Brain microvascular endothelial cell (primary cell): Measurements from ENCODE around the gene RAD1.

Experiments
- DNase-seq: peaks from one replicate; pipeline ENCODE4 v3.0.0-alpha.2; 2020
- H3K27ac ChIP-seq: fragments of 250-450 bp; sonication (Bioruptor Pico); 2 replicates; pipeline ENCODE4 v1.5.1; 2020; ENCODE audit warnings: mild to moderate bottlenecking, moderate library complexity
- H3K27me3 ChIP-seq: fragments of 250-450 bp; sonication (Bioruptor Pico); replicated peaks from 2 replicates; pipeline ENCODE4 v1.5.1; 2020; ENCODE audit warnings: mild to moderate bottlenecking
- H3K36me3 ChIP-seq: fragments of 250-450 bp; sonication (Bioruptor Pico); replicated peaks from 2 replicates; pipeline ENCODE4 v1.5.1; 2020; ENCODE audit warnings: mild to moderate bottlenecking
- H3K4me3 ChIP-seq: 2 replicates; pipeline ENCODE4 v1.5.1; 2011; ENCODE audit warnings: low read depth, mild to moderate bottlenecking, control low read depth, low read length, moderate library complexity
- in situ Hi-C: cut with HindIII; loops from 2 replicates; pipeline ENCODE4 v1.10.0; 2017; ENCODE audit warnings: low sequenced_read_pairs, low pct_ligation_motif_present
- TF ChIP-seq, protein P1 (sequence below): IDR thresholded peaks from 2 replicates; pipeline ENCODE4 v1.5.1; 2011; ENCODE audit warnings: low read depth, mild to moderate bottlenecking, moderate library complexity, low read length, control low read depth, inconsistent platforms; ENCODE audit errors: missing control alignments

Gene RAD1

DNA sequence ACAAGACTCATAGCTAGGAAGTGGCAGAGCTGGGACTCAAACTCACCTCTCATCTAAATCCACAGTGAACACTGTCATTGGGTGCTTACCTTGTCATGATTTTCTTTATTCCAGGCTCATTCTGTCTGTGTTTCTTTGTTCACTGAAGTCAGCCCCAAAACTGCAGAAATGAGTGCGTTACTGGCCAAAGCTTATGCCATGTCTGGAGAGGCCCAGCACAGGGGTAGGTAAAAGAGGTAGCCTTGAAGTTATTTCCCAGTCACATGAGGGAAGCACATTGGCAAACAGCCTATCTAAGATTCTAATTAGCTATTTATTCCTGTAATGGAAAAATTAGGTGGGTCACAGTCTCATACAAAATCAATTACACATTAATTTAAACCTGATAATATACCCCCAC, 46.5 kb downstream of the RAD1 start:
- TF ChIP-seq, protein P1, sequence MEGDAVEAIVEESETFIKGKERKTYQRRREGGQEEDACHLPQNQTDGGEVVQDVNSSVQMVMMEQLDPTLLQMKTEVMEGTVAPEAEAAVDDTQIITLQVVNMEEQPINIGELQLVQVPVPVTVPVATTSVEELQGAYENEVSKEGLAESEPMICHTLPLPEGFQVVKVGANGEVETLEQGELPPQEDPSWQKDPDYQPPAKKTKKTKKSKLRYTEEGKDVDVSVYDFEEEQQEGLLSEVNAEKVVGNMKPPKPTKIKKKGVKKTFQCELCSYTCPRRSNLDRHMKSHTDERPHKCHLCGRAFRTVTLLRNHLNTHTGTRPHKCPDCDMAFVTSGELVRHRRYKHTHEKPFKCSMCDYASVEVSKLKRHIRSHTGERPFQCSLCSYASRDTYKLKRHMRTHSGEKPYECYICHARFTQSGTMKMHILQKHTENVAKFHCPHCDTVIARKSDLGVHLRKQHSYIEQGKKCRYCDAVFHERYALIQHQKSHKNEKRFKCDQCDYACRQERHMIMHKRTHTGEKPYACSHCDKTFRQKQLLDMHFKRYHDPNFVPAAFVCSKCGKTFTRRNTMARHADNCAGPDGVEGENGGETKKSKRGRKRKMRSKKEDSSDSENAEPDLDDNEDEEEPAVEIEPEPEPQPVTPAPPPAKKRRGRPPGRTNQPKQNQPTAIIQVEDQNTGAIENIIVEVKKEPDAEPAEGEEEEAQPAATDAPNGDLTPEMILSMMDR = no peak
- Histone ChIP-seq H3K36me3 (no peaks in the 10 kb centered on the region), H3K27ac (no peak overlapping the region), H3K27me3 (no peaks in the 10 kb centered on the region), H3K4me3 (no peak overlapping the region)
- in situ Hi-C loops = no loop called here
- DNase-seq = no peak

DNA sequence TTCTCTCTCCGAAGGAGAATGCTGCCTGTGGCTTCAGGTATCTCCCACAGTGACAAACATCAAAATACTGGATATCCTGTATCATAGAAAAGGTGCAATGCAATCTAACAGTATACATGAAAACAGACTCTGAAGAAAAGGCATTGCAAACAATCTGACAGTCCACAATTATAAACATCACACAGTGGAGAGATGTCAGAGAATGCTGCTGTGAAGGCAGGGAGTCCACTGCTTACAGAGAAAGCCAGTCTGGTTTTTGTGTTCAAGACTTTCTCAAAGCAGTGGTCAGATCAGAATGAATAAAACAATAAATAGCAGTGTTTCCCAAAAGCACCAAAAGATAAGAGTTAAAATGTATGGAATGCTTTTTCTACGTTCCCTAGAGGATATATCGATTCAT, 47.6 kb downstream of the RAD1 start:
- TF ChIP-seq, protein P1 = no peak
- in situ Hi-C loops = no loop called here
- Histone ChIP-seq H3K27me3 (no peaks in the 10 kb centered on the region), H3K27ac (no peak overlapping the region), H3K36me3 (no peaks in the 10 kb centered on the region), H3K4me3 (no peak overlapping the region)
- no peak for DNase-seq

DNA sequence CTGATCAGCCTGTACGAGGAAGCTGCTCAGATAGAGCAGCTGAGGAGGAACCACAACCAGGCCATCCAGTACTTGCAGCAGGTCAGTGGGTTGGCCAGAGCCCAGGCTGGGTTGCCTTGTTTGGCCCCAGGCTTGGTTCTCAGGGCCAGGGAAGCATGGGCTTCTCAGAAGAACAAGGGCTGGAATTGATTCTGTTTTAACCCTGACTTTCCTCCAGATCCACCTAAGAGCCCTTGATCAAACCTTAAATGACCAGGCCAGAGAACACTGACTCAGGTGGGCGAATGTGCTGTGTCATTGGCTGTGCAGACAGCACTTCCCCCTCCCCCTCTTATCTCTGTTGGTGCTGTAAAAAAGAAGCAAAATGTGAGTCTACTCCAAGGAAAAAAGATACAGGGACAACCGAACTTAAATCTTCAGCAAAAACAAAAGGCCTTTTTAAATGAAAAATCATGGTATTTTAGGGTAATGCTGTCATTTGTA, 48.3 kb downstream of the RAD1 start:
- H3K4me3 ChIP-seq = no peak overlapping the region
- no peak for DNase-seq
- H3K27me3 ChIP-seq = no peaks in the 10 kb centered on the region
- no peaks in the 10 kb centered on the region for H3K36me3 ChIP-seq
- H3K27ac ChIP-seq = no peak overlapping the region
- in situ Hi-C loops = no loop called here
- TF ChIP-seq, protein P1 = no peak

DNA sequence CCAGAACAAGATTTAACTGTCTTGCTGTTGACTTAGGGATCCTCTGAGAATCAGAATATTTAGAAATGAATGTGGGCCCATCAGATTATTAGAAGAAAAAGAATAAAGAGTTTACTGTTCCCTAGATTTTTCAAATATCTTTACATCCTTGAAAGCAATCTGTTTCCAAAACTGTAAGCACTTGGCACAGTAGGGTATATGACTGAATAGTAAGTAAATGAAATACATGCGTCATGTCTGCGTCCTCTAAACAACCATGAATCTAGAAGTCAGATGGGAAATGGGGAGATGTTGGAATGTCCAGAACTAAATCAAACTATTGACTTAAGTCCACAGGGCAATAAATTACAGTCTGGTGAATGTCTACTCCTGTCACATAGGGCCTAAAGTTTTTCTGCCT, 50.2 kb downstream of the RAD1 start:
- in situ Hi-C loops = no loop called here
- no peak overlapping the region for H3K27ac ChIP-seq
- TF ChIP-seq, protein P1 = no peak

DNA sequence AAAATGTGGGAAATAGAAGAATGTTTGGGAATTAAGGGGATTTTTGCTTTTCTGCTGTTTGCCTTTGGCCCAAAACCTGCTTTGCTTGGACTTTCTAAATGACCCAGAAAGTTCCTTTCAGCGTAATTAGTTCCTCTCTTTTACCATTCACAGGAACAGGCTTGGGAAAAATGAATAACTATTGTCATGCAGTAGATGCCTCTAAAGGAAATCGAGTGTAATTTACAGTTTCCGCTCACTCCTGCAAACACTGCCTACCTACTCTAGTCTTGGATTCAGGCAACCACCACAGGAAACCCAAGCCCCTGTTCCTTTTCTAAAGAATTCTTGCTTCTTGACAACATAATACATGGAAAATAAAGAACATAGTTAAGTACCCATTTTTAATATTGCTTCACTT, 51.4 kb downstream of the RAD1 start:
- in situ Hi-C loops = no loop called here
- H3K36me3 ChIP-seq = no peaks in the 10 kb centered on the region
- H3K27ac ChIP-seq = no peak overlapping the region
- H3K27me3 ChIP-seq = no peaks in the 10 kb centered on the region
- TF ChIP-seq, protein P1 = no peak
- no peak overlapping the region for H3K4me3 ChIP-seq
- DNase-seq = no peak

More for the DNA sequence above, 50.2 kb downstream of the RAD1 start:
- Histone ChIP-seq H3K27me3 (no peaks in the 10 kb centered on the region), H3K4me3 (no peak overlapping the region), H3K36me3 (no peaks in the 10 kb centered on the region)
- DNase-seq = no peak

DNA sequence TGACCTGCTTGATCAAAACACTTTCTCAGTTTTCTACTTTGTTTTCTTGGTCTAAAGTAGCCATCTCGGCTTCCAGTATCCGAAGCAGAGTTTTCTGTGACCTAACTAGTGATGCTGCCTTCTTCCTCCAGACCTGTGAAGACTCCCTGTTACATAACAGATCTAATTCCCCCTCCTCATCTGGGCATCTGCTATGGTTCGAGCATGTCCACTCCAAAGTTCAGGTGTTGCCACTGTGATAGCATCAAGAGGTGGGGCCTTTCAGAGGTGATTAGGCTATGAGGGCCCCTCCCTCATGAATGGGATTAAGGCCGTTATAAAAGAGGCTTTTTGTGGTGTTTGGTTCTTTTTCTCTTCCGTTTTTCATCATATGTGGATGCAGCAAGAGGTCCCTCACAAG, 56.1 kb downstream of the RAD1 start:
- TF ChIP-seq, protein P1 = no peak
- DNase-seq = no peak
- Histone ChIP-seq H3K27me3 (no peaks in the 10 kb centered on the region), H3K27ac (no peak overlapping the region), H3K36me3 (no peaks in the 10 kb centered on the region), H3K4me3 (no peak overlapping the region)
- in situ Hi-C loops = no loop called here
